Breast epithelium (tissue), 3 donors: ENCODE results near the gene SPEN.

Source experiments
- POLR2A ChIP-seq: fragments of 450-650 bp; IDR thresholded peaks from one replicate; pipeline ENCODE4 v1.6.1; 2016; ENCODE audit warnings: antibody characterized with exemption, mild to moderate bottlenecking, moderate library complexity
- POLR2AphosphoS5 ChIP-seq, 3 donors: sonication (generic); formaldehyde crosslinking; IDR thresholded peaks; one replicate each; pipeline ENCODE4 v1.6.1; 2017; ENCODE audit warnings: antibody characterized with exemption in 3 of 3
- TF ChIP-seq, protein P1 (sequence below), 3 donors: fragments of 450-650 bp; IDR thresholded peaks; one replicate each; pipeline ENCODE4 v1.5.1; 2016 to 2017; ENCODE audit warnings: antibody characterized with exemption in 3 of 3, mild to moderate bottlenecking in 3 of 3, moderate library complexity in 3 of 3

GRCh38 chr1:15858069-15858670, 10.7 kb downstream of the SPEN start:
- no peak for TF ChIP-seq POLR2AphosphoS5 (IDR thresholded peaks at IDR 0.05)
- no peak for TF ChIP-seq POLR2A
- TF ChIP-seq, protein P1, sequence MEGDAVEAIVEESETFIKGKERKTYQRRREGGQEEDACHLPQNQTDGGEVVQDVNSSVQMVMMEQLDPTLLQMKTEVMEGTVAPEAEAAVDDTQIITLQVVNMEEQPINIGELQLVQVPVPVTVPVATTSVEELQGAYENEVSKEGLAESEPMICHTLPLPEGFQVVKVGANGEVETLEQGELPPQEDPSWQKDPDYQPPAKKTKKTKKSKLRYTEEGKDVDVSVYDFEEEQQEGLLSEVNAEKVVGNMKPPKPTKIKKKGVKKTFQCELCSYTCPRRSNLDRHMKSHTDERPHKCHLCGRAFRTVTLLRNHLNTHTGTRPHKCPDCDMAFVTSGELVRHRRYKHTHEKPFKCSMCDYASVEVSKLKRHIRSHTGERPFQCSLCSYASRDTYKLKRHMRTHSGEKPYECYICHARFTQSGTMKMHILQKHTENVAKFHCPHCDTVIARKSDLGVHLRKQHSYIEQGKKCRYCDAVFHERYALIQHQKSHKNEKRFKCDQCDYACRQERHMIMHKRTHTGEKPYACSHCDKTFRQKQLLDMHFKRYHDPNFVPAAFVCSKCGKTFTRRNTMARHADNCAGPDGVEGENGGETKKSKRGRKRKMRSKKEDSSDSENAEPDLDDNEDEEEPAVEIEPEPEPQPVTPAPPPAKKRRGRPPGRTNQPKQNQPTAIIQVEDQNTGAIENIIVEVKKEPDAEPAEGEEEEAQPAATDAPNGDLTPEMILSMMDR (IDR thresholded peaks at IDR 0.05) = no peak
